ENCODE results near the gene HPSE2.

HPSE2 gene

GRCh38 chr10:98453729-98454128, 781.9 kb downstream of the HPSE2 start:
- no peak for DNase-seq

- DNase-seq, result no peak
Observed at GRCh38 chr10:98450618-98451017, 785.0 kb downstream of the HPSE2 start.

- no peak for DNase-seq
Observed at GRCh38 chr10:98449287-98449686, 786.4 kb downstream of the HPSE2 start.

GRCh38 chr10:98446661-98447221, 788.9 kb downstream of the HPSE2 start, which contains the start of gene HPS1:
Gene HPS1 (minus strand): TSS chr10:98446935. CDS start chr10:98443240, 3,695 bp downstream.
- peak; percentile 67 for DNase-seq

GRCh38 chr10:98446151-98446660, 789.4 kb downstream of the HPSE2 start:
- DNase-seq, result no peak

- DNase-seq, result no peak
Observed at GRCh38 chr10:98445200-98445812, 790.3 kb downstream of the HPSE2 start.

- no peak for DNase-seq
Observed at GRCh38 chr10:98444314-98445006, 791.2 kb downstream of the HPSE2 start.

- DNase-seq, result no peak
Observed at GRCh38 chr10:98438715-98439114, 796.9 kb downstream of the HPSE2 start.

- DNase-seq, result no peak
Observed at GRCh38 chr10:98436704-98437103, 798.9 kb downstream of the HPSE2 start.

GRCh38 chr10:98435178-98435577, 800.5 kb downstream of the HPSE2 start:
- DNase-seq, result no peak

GRCh38 chr10:98433881-98434732, 801.5 kb downstream of the HPSE2 start:
- no peak for DNase-seq

GRCh38 chr10:98433371-98433770, 802.3 kb downstream of the HPSE2 start:
- no peak for DNase-seq

GRCh38 chr10:98432330-98432729, 803.3 kb downstream of the HPSE2 start:
- DNase-seq, result no peak

- DNase-seq, result no peak
Observed at GRCh38 chr10:98431016-98431415, 804.6 kb downstream of the HPSE2 start.

GRCh38 chr10:98430427-98430826, 805.2 kb downstream of the HPSE2 start:
- no peak for DNase-seq

- DNase-seq, result no peak
Observed at GRCh38 chr10:98429320-98430072, 806.2 kb downstream of the HPSE2 start.

- DNase-seq, result no peak
Observed at GRCh38 chr10:98427011-98427515, 808.6 kb downstream of the HPSE2 start.

- DNase-seq, result no peak
Observed at GRCh38 chr10:98425511-98426352, 809.9 kb downstream of the HPSE2 start.

GRCh38 chr10:98424295-98425254, 811.1 kb downstream of the HPSE2 start:
- DNase-seq, result no peak

GRCh38 chr10:98423691-98424120, 811.9 kb downstream of the HPSE2 start:
- DNase-seq, result no peak
